H1 (cell line): ENCODE results near the gene ASCC1. TPM values are rescaled to one million over a fixed set of nuclear protein-coding genes. Genes with fewer than 3 reads are reported as not detected.

Experiments
- USF2 ChIP-seq: IDR thresholded peaks from 2 replicates; pipeline ENCODE4 v1.6.1; 2011; ENCODE audit warnings: low read length, improper control_type of control experiment
- polyA plus RNA-seq, 7 experiments: library from polyadenylated mRNA; depleted of rRNA in 3 of 7; stranded (reverse) in 5 of 7; unstranded in 2 of 7; fragments of >200 nt in 5 of 7; fragments of 200-250 nt in 2 of 7; gene quantifications; 1 replicate in 5 of 7; 2 replicates in 1 of 7; 4 replicates in 1 of 7; pipeline versions ENCODE4 v1.2.1 to v1.2.3, GENCODE V29; 2011 to 2013; ENCODE audit warnings: missing spikeins in 2 of 7, mixed read lengths in 2 of 7
- total RNA-seq: library from RNA; stranded (reverse); fragmentation: NEBNext Ultra II Directional; extraction: Animal tissue kit (Norgen Biotek cat#: 25700); gene quantifications from 2 replicates; pipeline ENCODE4 v1.2.1, GENCODE V29; 2021

ASCC1 gene
- total and polyA plus RNA-seq, 2 of the 8 experiments (the other 6 are each of a cell fraction or from before 2014, with no cell fraction given), result 25.6 to 35.8 TPM

GRCh38 chr10:72173262-72173618 lies 42.8 kb downstream of the ASCC1 start (continued):
- TF ChIP-seq USF2, result no peak
